ENCODE data around the gene SIX5.

The SIX5 gene

GRCh38 chr19:45772912-45773311 is 3.9 kb upstream of the SIX5 start:
- DNase-seq: no peak

DNA sequence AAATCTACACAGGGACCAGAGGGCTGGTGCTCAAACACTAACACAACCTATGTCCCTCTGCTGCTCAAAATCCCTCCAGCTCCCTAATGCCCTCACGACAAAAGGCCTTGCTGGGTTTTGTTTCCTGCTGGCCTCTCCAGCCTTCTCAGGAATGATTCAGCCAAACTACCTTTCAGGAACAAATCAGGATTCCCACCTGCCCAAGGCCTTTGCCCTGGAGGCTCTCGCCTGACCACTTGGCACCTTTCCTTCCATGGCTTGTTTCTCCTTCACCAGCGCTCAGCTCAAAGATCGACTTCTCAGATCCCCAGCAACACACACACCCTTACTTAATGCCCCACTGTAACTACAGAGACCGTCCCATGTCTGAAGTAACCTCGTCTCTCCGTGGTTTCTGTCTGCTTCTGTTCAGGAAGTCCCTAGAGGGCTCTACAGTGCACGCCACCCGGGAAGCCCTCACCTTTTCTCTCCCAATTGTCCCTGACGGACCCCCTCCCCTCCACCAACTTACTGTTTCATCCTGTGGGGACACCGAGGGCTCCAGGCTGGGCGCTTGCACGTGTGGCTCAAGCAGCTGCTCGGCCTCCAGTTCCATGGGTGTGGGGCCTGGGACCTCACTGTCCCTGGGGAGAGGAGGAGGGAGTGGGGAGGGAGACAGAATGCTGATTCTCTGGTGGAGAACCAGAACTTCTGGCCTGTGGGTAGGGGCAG is 3.2 kb upstream of the SIX5 start:
- no peak for DNase-seq

- DNase-seq: peak in 1 of 3 experiments; percentile 10
Observed at GRCh38 chr19:45771311-45771933, 2.4 kb upstream of the SIX5 start.

- DNase-seq: peak; percentile 97 to 98 (median 98)
Observed at GRCh38 chr19:45770192-45771101, 1.4 kb upstream of the SIX5 start.

DNA sequence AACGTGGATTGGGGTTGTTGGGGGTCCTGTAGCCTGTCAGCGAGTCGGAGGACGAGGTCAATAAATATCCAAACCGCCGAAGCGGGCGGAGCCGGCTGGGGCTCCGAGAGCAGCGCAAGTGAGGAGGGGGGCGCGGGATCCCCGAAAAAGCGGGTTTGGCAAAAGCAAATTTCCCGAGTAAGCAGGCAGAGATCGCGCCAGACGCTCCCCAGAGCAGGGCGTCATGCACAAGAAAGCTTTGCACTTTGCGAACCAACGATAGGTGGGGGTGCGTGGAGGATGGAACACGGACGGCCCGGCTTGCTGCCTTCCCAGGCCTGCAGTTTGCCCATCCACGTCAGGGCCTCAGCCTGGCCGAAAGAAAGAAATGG is 754 bp upstream of the SIX5 start:
- peak in 2 of 3 experiments; percentile 73 to 79 for DNase-seq

DNA sequence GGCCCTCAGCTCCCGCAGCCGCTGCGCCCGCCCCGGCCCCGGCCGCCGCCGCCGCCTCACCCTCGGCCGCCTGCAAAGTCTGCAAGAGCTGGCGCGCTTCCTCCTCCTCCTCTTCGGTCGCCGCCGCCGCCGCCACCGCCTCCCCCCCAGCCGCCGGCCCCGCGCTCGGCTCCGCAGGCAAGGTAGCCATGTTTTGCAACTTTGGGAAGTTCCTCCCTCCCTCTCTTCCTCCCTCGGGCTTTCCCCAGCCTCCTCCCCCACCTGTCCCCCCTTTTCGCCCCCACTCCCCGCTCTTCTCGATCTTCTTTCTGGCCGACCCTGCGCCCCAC is 433 bp downstream of the SIX5 start:
- peak in 1 of 3 experiments; percentile 54 for DNase-seq

DNA sequence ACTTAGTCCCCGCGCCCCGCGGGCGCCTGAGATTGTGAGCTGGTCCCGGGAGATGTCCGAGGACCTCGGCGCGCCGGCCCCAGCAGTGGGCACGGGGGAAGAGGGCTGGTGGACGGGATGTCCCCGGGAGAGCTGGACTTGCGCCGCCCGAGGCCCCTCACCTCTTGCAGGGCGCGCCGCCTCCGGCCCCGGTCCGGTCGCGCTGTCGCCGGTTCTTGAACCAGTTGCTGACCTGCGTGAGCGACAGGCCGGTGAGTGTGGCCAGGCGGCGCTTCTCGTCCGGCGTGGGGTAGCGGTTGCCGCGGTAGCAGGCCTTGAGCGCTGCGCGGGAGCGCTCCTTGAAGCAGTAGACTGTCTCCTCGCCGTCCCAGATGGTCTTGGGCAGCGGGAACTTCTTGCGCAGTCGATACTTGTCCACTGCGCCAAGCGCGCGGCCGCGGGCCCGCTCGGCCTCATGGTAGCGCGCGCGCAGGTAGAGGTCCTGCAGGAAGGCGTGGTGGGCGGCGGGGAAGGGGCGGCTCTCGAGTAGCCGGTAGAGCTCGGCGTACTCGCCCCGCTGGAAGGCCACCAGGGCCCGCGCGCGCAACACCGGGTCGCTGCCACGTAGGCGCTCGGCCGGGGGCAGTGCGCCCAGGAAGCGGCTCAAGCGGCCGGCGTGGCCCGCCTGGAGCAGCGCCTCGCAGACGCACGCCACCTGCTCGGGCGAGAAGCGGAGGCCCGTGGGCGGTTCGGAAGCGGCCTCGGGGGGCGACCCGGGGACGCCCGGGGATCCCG is 984 bp downstream of the SIX5 start:
- peak in 2 of 3 experiments; percentile 54 to 58 for DNase-seq

DNA sequence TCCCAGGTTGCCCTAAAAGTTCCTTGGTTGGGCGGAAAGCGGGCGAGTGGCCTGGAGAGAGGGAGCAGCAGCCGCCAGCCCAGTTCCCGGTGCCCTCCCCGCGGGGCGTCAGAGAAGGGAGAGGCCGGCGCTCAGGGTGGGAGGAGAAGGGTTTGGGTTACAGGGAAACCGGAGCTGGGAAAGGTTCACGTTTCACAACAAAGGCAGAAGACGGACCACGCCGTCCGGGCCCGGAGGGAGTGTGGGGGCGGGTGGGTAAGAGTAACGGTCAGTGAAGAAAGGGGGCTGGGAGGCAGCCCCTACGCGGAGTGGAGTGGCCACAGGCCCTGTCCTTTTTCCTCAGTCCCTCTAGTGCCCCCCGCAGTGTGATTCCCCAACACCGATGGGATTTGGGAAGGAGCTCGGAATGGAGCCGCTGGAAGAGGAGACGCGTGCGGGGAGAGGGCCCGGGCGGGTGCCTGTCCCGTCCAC is 1.6 kb downstream of the SIX5 start:
- DNase-seq: peak; percentile 36 to 49 (median 41)

GRCh38 chr19:45766869-45767346 is 2.1 kb downstream of the SIX5 start:
- DNase-seq: no peak

- DNase-seq: no peak
Observed at GRCh38 chr19:45766296-45766868, 2.7 kb downstream of the SIX5 start.

DNA sequence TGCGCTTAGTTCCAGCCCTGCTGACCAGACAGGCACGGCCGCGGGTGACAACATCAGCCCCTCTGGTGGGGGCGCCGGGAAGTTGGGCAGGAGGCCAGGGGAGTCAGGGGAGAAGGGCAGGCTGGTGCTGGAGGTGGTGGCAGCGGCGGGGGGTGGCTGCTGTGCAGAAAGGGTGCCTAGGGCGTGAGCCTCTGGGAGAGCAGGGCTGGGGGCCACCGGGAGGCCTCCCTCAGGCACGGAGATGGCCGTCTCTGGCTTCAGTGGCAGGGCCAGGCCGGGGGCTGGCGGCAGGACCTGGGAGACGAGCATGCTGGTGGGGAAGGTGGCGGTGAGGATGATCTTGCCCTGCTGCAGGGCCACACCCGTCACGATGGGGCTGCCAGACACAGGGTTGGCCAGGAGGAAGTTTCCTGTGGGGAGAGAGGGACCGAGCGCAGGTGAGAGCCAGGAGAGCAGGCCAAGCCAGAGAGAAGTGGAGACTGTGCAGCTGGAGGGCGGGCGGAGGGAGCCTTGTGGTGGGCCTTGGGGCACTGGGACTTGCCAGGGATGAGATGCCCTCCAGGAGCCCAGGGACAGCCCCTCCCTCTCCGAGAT is 3.3 kb downstream of the SIX5 start:
- no peak for DNase-seq

DNA sequence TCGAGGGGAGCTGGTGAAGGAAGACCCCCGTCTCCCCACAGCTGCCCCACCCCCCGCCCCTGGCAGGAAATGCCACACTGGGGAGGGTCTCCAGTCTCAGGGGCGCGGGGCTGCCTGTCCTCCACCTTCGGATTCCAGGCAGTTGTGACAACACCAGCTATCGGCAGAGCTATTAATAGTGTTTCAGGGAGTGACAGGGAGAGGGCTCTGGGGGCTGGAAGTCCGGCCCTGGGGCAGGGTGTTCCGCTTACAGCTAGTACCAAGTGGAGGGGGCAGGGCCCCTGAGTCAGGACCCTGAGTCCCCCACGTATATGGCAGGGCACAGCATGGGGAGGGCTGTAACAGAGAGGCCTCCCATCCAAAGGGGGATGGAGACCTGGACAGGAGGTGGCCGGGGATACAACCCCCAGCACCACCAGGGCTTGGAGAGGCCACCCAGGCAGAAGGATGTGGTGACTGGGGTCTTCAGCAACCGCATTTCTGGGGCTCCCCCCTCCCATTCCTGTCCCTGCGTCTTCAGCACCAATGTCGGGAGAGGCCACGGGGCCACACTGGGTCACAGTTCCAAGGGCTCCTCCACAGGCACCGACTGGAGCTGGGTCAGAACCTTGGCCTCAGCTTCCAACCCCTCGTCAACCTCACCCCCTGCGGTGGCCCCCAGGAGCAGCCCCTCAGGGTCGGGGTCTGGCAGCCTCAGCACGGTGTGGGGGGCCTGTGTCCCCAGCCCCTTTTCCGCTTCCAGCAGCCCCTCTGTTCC is 3.9 kb downstream of the SIX5 start:
- DNase-seq: no peak

- DNase-seq: no peak
Observed at GRCh38 chr19:45764475-45764874, 4.6 kb downstream of the SIX5 start.

GRCh38 chr19:45763691-45764294 is 5.3 kb downstream of the SIX5 start:
- no peak for DNase-seq

GRCh38 chr19:45762870-45763631 is 6.0 kb downstream of the SIX5 start:
- no peak for DNase-seq

GRCh38 chr19:45761714-45762113 is 7.3 kb downstream of the SIX5 start:
- DNase-seq: no peak

GRCh38 chr19:45758921-45759320 is 10.1 kb downstream of the SIX5 start:
- DNase-seq: no peak

GRCh38 chr19:45757695-45758094 is 11.4 kb downstream of the SIX5 start:
- no peak for DNase-seq

- no peak for DNase-seq
Observed at GRCh38 chr19:45754323-45754722, 14.7 kb downstream of the SIX5 start.

DNA sequence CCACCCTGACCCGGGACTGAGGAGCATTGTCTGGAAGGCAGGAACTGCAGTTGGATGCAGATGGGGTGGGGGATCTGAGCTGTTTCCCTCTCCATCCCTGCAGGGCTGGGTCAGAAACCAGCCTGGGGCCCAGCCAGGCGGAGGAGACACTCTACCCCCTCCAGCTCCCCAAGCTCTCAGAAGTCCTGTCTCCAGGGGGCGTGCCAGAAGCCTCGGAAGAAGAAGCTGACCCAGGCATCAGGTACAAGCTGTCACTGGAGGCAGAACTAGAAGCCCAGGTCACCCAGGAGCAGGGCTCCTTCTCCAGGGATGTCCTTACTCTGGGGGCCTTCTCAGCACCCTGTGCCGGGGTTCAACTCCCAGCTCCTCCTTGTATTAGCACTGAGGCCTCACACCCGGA is 15.5 kb downstream of the SIX5 start:
- DNase-seq: no peak

Data from NCI-H1417 (cell line).